Liver (tissue), 9 donors: ENCODE results near the gene KLK14. TPM values are rescaled to one million over a fixed set of nuclear protein-coding genes. Genes with fewer than 3 reads are reported as not detected.

ENCODE experiments used
- DNase-seq: peaks from one replicate; pipeline ENCODE4 v3.0.0-alpha.2; 2017; ENCODE audit warnings: low spot score
- H3K27ac ChIP-seq, 2 donors: one replicate each; pipeline ENCODE4 v1.7.0; 2013; ENCODE audit warnings: inconsistent platforms in 2 of 2, low read length in 2 of 2, control low read depth in 1 of 2, low read depth in 1 of 2, mild to moderate bottlenecking in 1 of 2
- H3K27me3 ChIP-seq, 4 donors: one replicate each; pipeline versions ENCODE4 v1.6.1 to v1.7.0; 2013; ENCODE audit warnings: low read length in 3 of 4, inconsistent platforms in 1 of 4, mild to moderate bottlenecking in 1 of 4, moderate library complexity in 1 of 4; ENCODE audit not compliant: control insufficient read depth in 4 of 4, insufficient read depth in 4 of 4
- H3K36me3 ChIP-seq, 4 donors: one replicate each; pipeline versions ENCODE4 v1.6.1 to v1.7.0; 2013; ENCODE audit warnings: low read length in 3 of 4, mild to moderate bottlenecking in 3 of 4, low read depth in 1 of 4, moderate library complexity in 1 of 4; ENCODE audit not compliant: control insufficient read depth in 4 of 4, insufficient read depth in 3 of 4
- H3K4me1 ChIP-seq, 4 donors: one replicate each; pipeline versions ENCODE4 v1.6.1 to v1.7.0; 2013; ENCODE audit warnings: low read length in 3 of 4, mild to moderate bottlenecking in 3 of 4, moderate library complexity in 1 of 4; ENCODE audit not compliant: control insufficient read depth in 4 of 4, insufficient read depth in 4 of 4
- H3K4me3 ChIP-seq, 3 donors: one replicate each; pipeline versions ENCODE4 v1.6.1 to v1.7.0; 2013; ENCODE audit warnings: low read length in 3 of 3, control low read depth in 1 of 3, low read depth in 1 of 3, mild to moderate bottlenecking in 1 of 3
- H3K9ac ChIP-seq, 2 donors: one replicate each; pipeline ENCODE4 v1.7.0; 2013; ENCODE audit warnings: low read length in 2 of 2, mild to moderate bottlenecking in 2 of 2, moderate library complexity in 2 of 2, control low read depth in 1 of 2, low read depth in 1 of 2
- H3K9me3 ChIP-seq, 4 donors: one replicate each; pipeline versions ENCODE4 v1.6.1 to v1.7.0; 2013; ENCODE audit warnings: low read length in 3 of 4; ENCODE audit not compliant: control insufficient read depth in 4 of 4
- ATF3 ChIP-seq: IDR thresholded peaks from 2 replicates; pipeline ENCODE4 v1.6.1; 2016; ENCODE audit warnings: antibody characterized with exemption
- EGR1 ChIP-seq, 2 donors: IDR thresholded peaks; 2 replicates each; pipeline ENCODE4 v1.6.1; 2016 to 2018; ENCODE audit warnings: antibody characterized with exemption in 2 of 2, low read depth in 2 of 2
- FOXA1 ChIP-seq: IDR thresholded peaks from 2 replicates; pipeline ENCODE4 v1.6.1; 2016; ENCODE audit warnings: antibody characterized with exemption
- FOXA2 ChIP-seq: IDR thresholded peaks from 2 replicates; pipeline ENCODE4 v1.6.1; 2016; ENCODE audit warnings: antibody characterized with exemption
- HNF4A ChIP-seq, 2 donors: conservative IDR thresholded peaks; 2 replicates each; pipeline ENCODE4 v1.6.1; 2016; ENCODE audit warnings: antibody characterized with exemption in 2 of 2, mild to moderate bottlenecking in 2 of 2
- HNF4G ChIP-seq: IDR thresholded peaks from 2 replicates; pipeline ENCODE4 v1.6.1; 2016; ENCODE audit warnings: antibody characterized with exemption
- JUND ChIP-seq, 2 donors: IDR thresholded peaks; 2 replicates each; pipeline ENCODE4 v1.6.1; 2016; ENCODE audit warnings: antibody characterized with exemption in 2 of 2
- MAX ChIP-seq: IDR thresholded peaks from 2 replicates; pipeline ENCODE4 v1.6.1; 2016; ENCODE audit warnings: antibody characterized with exemption
- RAD21 ChIP-seq, 2 donors: IDR thresholded peaks; 2 replicates each; pipeline ENCODE4 v1.6.1; 2016; ENCODE audit warnings: antibody characterized with exemption in 2 of 2, mild to moderate bottlenecking in 2 of 2
- RXRA ChIP-seq, 2 donors: IDR thresholded peaks; 2 replicates each; pipeline ENCODE4 v1.6.1; 2017 to 2018; ENCODE audit warnings: antibody characterized with exemption in 2 of 2, mild to moderate bottlenecking in 1 of 2
- SP1 ChIP-seq: IDR thresholded peaks from 2 replicates; pipeline ENCODE4 v1.6.1; 2018; ENCODE audit warnings: antibody characterized with exemption, mild to moderate bottlenecking
- YY1 ChIP-seq: IDR thresholded peaks from 2 replicates; pipeline ENCODE4 v1.6.1; 2016; ENCODE audit warnings: antibody characterized with exemption, mild to moderate bottlenecking
- WGBS: extraction: QIAGEN DNeasy Blood & Tissue Kit; methylation state at CpG from one replicate; pipeline ENCODE4 v1.1.7; 2013; 5-methylcytosine and 5-hydroxymethylcytosine counted together
- polyA plus RNA-seq, 2 donors: library from polyadenylated mRNA; stranded (reverse) in 1 of 2; unstranded in 1 of 2; fragments of 200-250 nt in 1 of 2; fragments of >200 nt in 1 of 2; fragmentation: Nextera tagmentation in 1 of 2; extraction: Ambion mirVana in 1 of 2; gene quantifications; one replicate each; pipeline versions ENCODE4 v1.2.1 to v1.2.3, GENCODE V29; 2013 to 2015
- total RNA-seq, 2 donors: library from RNA; depleted of rRNA; stranded (reverse); fragments of >200 nt; gene quantifications; one replicate each; pipeline ENCODE4 v1.2.3, GENCODE V29; 2014
- TF ChIP-seq, protein P1 (sequence below): IDR thresholded peaks from 2 replicates; pipeline ENCODE4 v1.6.1; 2016; ENCODE audit warnings: antibody characterized with exemption
- TF ChIP-seq, protein P2 (sequence below): IDR thresholded peaks from 2 replicates; pipeline ENCODE4 v1.6.1; 2016; ENCODE audit warnings: antibody characterized with exemption, mild to moderate bottlenecking
- donor health status: healthy.
- donor health status: healthy.
- donor health status: healthy.
- donor health status: healthy.
- donor health status: healthy.

The KLK14 gene
- total and polyA plus RNA-seq, 4 donors = 0.06 TPM; not detected in 3

GRCh38 chr19:51060336-51060735, 22.4 kb downstream of the KLK14 start:
- H3K4me3 ChIP-seq = no peak overlapping the region
- no peak for TF ChIP-seq SP1
- TF ChIP-seq ATF3 = no peak
- no peak for TF ChIP-seq EGR1 (IDR thresholded peaks at IDR 0.05; ENCODE audit: low read depth in 2 of 2)
- no peak overlapping the region for H3K27ac ChIP-seq
- H3K27me3 ChIP-seq = peaks cover 0 to 3% (median 3%) of the 10 kb centered on the region in 4 donors
- no peak for DNase-seq
- no peaks in the 10 kb centered on the region for H3K9me3 ChIP-seq
- no peak overlapping the region for H3K9ac ChIP-seq
- WGBS = 62% methylated on average over 4 of the region's 4 CpGs
- no peaks in the 10 kb centered on the region for H3K36me3 ChIP-seq
- no peaks in the 10 kb centered on the region for H3K4me1 ChIP-seq

DNA sequence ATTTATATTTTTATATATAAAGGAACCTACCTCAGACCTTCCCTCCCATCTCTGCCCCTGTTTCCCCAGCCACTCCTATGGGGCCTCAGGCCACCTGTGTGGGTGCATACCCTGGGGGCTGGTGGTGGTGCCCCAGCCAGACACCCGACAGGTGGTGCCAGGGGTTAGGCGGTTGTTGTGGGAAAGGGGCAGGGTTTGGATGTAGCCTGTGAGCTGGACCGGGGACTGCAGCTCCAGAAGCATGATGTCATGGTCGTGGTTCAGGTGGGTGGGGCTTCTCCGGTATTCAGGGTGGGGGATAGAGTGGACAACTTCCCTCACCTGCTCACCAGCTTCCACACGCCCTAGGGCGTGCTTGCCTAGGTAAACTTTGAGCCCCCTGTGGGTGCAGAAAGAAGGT, 23.0 kb downstream of the KLK14 start:
- no peak for DNase-seq
- 69% methylated on average over 7 of the region's 7 CpGs for WGBS

DNA sequence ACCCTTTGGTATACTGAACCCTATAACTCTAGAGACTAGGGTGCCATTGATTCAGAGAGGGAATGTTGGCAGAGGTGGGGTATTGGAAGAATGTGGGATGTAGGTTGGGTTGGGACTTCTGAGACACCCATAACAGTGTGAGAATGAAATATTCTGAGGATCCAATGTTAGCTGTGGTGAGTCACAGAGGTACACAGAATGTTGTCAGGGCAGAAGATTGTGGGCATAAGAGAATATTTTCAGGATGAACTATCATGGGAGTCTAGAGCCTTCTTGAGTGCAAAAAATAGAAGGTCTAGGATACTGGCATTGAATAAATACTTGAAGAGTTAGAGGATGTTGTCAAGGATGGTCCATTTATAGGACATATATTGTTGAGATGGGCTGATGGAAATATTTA, 26.8 kb downstream of the KLK14 start:
- peaks cover 0 to 9% (median 3%) of the 10 kb centered on the region in 4 donors for H3K27me3 ChIP-seq
- TF ChIP-seq JUND (IDR thresholded peaks at IDR 0.05) (no peak), HNF4G (no peak), YY1 (no peak), MAX (no peak), ATF3 (no peak), HNF4A (conservative IDR thresholded peaks at IDR 0.05) (no peak)
- TF ChIP-seq, protein P1, sequence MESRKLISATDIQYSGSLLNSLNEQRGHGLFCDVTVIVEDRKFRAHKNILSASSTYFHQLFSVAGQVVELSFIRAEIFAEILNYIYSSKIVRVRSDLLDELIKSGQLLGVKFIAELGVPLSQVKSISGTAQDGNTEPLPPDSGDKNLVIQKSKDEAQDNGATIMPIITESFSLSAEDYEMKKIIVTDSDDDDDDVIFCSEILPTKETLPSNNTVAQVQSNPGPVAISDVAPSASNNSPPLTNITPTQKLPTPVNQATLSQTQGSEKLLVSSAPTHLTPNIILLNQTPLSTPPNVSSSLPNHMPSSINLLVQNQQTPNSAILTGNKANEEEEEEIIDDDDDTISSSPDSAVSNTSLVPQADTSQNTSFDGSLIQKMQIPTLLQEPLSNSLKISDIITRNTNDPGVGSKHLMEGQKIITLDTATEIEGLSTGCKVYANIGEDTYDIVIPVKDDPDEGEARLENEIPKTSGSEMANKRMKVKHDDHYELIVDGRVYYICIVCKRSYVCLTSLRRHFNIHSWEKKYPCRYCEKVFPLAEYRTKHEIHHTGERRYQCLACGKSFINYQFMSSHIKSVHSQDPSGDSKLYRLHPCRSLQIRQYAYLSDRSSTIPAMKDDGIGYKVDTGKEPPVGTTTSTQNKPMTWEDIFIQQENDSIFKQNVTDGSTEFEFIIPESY = no peak
- no peak overlapping the region for H3K27ac ChIP-seq
- H3K9me3 ChIP-seq = no peaks in the 10 kb centered on the region
- H3K4me3 ChIP-seq = no peak overlapping the region
- H3K4me1 ChIP-seq = no peaks in the 10 kb centered on the region
- DNase-seq = no peak
- no peaks in the 10 kb centered on the region for H3K36me3 ChIP-seq
- no peak overlapping the region for H3K9ac ChIP-seq

More for the DNA sequence above, 23.0 kb downstream of the KLK14 start:
- no peak overlapping the region for H3K27ac ChIP-seq
- no peaks in the 10 kb centered on the region for H3K36me3 ChIP-seq
- no peak overlapping the region for H3K4me3 ChIP-seq
- TF ChIP-seq HNF4G (no peak), RAD21 (IDR thresholded peaks at IDR 0.05) (no peak), EGR1 (IDR thresholded peaks at IDR 0.05; ENCODE audit: low read depth in 2 of 2) (no peak), RXRA (IDR thresholded peaks at IDR 0.05) (no peak), FOXA2 (no peak), FOXA1 (no peak), JUND (IDR thresholded peaks at IDR 0.05) (no peak), ATF3 (no peak)
- TF ChIP-seq, protein P2, sequence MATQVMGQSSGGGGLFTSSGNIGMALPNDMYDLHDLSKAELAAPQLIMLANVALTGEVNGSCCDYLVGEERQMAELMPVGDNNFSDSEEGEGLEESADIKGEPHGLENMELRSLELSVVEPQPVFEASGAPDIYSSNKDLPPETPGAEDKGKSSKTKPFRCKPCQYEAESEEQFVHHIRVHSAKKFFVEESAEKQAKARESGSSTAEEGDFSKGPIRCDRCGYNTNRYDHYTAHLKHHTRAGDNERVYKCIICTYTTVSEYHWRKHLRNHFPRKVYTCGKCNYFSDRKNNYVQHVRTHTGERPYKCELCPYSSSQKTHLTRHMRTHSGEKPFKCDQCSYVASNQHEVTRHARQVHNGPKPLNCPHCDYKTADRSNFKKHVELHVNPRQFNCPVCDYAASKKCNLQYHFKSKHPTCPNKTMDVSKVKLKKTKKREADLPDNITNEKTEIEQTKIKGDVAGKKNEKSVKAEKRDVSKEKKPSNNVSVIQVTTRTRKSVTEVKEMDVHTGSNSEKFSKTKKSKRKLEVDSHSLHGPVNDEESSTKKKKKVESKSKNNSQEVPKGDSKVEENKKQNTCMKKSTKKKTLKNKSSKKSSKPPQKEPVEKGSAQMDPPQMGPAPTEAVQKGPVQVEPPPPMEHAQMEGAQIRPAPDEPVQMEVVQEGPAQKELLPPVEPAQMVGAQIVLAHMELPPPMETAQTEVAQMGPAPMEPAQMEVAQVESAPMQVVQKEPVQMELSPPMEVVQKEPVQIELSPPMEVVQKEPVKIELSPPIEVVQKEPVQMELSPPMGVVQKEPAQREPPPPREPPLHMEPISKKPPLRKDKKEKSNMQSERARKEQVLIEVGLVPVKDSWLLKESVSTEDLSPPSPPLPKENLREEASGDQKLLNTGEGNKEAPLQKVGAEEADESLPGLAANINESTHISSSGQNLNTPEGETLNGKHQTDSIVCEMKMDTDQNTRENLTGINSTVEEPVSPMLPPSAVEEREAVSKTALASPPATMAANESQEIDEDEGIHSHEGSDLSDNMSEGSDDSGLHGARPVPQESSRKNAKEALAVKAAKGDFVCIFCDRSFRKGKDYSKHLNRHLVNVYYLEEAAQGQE = no peak
- no peaks in the 10 kb centered on the region for H3K9me3 ChIP-seq
- H3K4me1 ChIP-seq = no peaks in the 10 kb centered on the region
- H3K9ac ChIP-seq = no peak overlapping the region
- H3K27me3 ChIP-seq = peaks cover 0 to 3% (median 2%) of the 10 kb centered on the region in 4 donors
